GM23248 (cell line): Measurements from ENCODE around the gene TTC39C.

ENCODE experiments used
- EZH2 ChIP-seq: fragments of 200-600 bp; sonication (generic); IDR thresholded peaks from 2 replicates; pipeline ENCODE4 v1.6.1; 2018; ENCODE audit warnings: antibody characterized with exemption, mild to moderate bottlenecking; ENCODE audit not compliant: insufficient read depth, poor library complexity, severe bottlenecking
- EZH2phosphoT487 ChIP-seq: fragments of 200-600 bp; sonication (generic); IDR thresholded peaks from 2 replicates; pipeline ENCODE4 v1.6.1; 2018; ENCODE audit warnings: antibody characterized with exemption, moderate library complexity, mild to moderate bottlenecking, low read depth; ENCODE audit not compliant: insufficient read depth

DNA sequence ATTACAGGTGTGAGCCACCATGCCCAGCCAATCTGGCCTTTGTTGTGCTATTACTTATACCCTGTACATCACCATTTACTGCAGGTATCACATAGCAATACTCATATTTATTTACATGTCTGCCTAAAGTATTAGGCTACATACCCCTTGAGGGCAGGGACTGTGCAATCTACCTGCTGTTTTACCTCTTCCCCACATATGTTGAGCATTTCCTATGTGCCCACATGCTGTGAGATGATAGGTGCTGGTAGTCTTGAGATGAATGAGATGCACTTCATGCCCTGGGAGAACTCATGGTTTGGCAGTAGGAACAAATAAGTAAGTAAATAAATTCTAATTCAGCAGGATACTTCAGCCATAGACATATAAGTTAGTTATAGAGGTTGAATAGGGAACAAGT is 59.2 kb downstream of the TTC39C start:
- no peak for TF ChIP-seq EZH2
- TF ChIP-seq EZH2phosphoT487 = no peak
